Spinal cord (tissue), 10 donors: ENCODE data around the gene WDR43. TPM values are rescaled to one million over a fixed set of nuclear protein-coding genes. Genes with fewer than 3 reads are reported as not detected.

ENCODE experiments used
- DNase-seq, 6 donors: peaks; one replicate each; pipeline versions ENCODE4 v3.0.0 to v3.0.0-alpha.2; 2013 to 2015; ENCODE audit warnings: low spot score in 6 of 6, low read depth in 4 of 6
- H3K27ac ChIP-seq: one replicate; pipeline ENCODE4 v1.5.1; 2013; ENCODE audit warnings: low read depth, low read length, control low read depth
- H3K27me3 ChIP-seq: one replicate; pipeline ENCODE4 v1.6.1; 2013; ENCODE audit warnings: low read length; ENCODE audit not compliant: control insufficient read depth, insufficient read depth
- H3K36me3 ChIP-seq: one replicate; pipeline ENCODE4 v1.6.1; 2013; ENCODE audit warnings: low read length; ENCODE audit not compliant: control insufficient read depth, insufficient read depth
- H3K4me1 ChIP-seq: one replicate; pipeline ENCODE4 v1.6.1; 2013; ENCODE audit warnings: low read length; ENCODE audit not compliant: control insufficient read depth, insufficient read depth
- H3K4me3 ChIP-seq: one replicate; pipeline ENCODE4 v1.5.1; 2013; ENCODE audit warnings: low read depth, low read length, control low read depth
- H3K9me3 ChIP-seq: one replicate; pipeline ENCODE4 v1.6.1; 2013; ENCODE audit warnings: low read length; ENCODE audit not compliant: control insufficient read depth, insufficient read depth
- WGBS: methylation state at CpG from one replicate; pipeline ENCODE4 v1.1.5; 2013; ENCODE audit warnings: missing lambda C conversion rate; ENCODE audit not compliant: insufficient coverage; 5-methylcytosine and 5-hydroxymethylcytosine counted together
- polyA plus RNA-seq, 2 donors: library from polyadenylated mRNA; unstranded; fragments of 120-200 nt; gene quantifications; one replicate each; pipeline ENCODE4 v1.2.1, GENCODE V29; 2013; ENCODE audit not compliant: insufficient read length in 2 of 2
- small RNA-seq: library from RNA; depleted of rRNA; stranded (forward); fragments of <200 nt; gene quantifications from one replicate; pipeline ENCODE3, GENCODE V24; 2014; ENCODE audit warnings: low replicate concordance
- total RNA-seq, 2 donors: library from RNA; depleted of rRNA in 1 of 2; stranded (reverse); fragments of 120-200 nt in 1 of 2; fragments of >200 nt in 1 of 2; gene quantifications; one replicate each; pipeline versions ENCODE4 v1.2.3 to v1.2.4, GENCODE V29; 2013 to 2014
- donor health status: healthy.

WDR43 gene
- total and polyA plus RNA-seq, 4 donors: 19.7 to 42.7 (median 29.4) TPM

DNA sequence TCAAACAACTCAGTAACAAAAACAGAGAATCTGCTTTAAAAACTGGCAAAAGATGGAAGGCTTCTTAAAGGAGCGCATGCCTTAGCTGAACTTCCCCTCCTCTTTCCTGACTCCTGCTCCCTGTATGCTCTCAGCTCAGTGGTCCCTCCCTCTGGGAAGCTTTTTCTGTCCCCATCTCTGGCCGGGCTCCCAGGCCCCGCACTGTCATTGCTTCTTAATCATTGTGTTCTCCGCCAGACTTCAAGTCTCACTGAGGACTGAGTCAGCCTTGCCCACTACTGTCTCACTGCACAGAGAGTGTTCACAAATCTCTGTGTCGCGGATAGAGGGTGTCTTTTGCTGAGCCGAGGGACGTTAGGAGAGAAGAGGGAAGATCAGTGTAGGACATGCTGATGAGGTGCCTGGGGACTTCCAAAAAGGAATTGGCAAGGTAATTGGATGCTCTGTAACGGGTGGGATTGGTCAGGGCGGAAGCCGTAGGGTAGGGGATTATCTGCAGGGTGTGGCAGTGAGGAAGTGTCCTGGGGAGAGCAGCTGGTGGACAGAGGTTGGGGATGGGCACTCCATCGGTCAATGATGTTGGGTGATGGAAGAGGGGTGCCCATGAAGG, 102.9 kb downstream of the WDR43 start:
- Histone ChIP-seq H3K36me3 (peaks cover 3% of the 10 kb centered on the region), H3K9me3 (no peaks in the 10 kb centered on the region), H3K27me3 (no peaks in the 10 kb centered on the region), H3K4me1 (peaks cover 27% of the 10 kb centered on the region), H3K27ac (no peak overlapping the region), H3K4me3 (no peak overlapping the region)
- DNase-seq: peak in 4 of 6 donors; percentile 31 to 83 (median 62)
- WGBS: 36% methylated on average over 12 of the region's 12 CpGs

Small RNA genes lying within 50 kb of the gene (small RNA-seq; reads per million reads assigned to genes)
- gene RF00019 (not detected), gene SNORD53 (11.6 reads per million, percentile 96 among the genes with 10 or more reads in this experiment), gene SNORD53B (2,637 reads per million, percentile 100 among the genes with 10 or more reads in this experiment), gene SNORD92 (442 reads per million, percentile 99 among the genes with 10 or more reads in this experiment)

Other genes with a start within 250 kb of the WDR43 start
- 100 to 1,000 TPM; 161 to 324 TPM for gene PPP1CB, start 142.8 kb upstream of the WDR43 start, total RNA-seq
- gene PPP1CB, start 142.8 kb upstream of the WDR43 start, polyA plus RNA-seq: 100 to 1,000 TPM; 149 to 196 TPM
- gene SPDYA, start 83.8 kb upstream of the WDR43 start, total RNA-seq: 1 to 10 TPM; 1.5 to 2.3 TPM
- gene SPDYA, start 83.8 kb upstream of the WDR43 start, polyA plus RNA-seq: 1 to 10 TPM; 1.4 to 3.7 TPM
- 10 to 100 TPM; 16.9 to 22.3 TPM for gene TRMT61B, start 24.4 kb upstream of the WDR43 start, total RNA-seq
- gene TRMT61B, start 24.4 kb upstream of the WDR43 start, polyA plus RNA-seq: 10 to 100 TPM; 23.5 to 24.5 TPM
- 1 to 10 TPM; 1.3 to 7.9 TPM for gene TOGARAM2, start 86.6 kb downstream of the WDR43 start, total RNA-seq
- 10 to 100 TPM in 1 of 2 donors, 1 to 10 TPM in 1; 9.0 to 10.6 TPM for gene TOGARAM2, start 86.6 kb downstream of the WDR43 start, polyA plus RNA-seq
- under 1 TPM in 1 of 2 donors, not detected in 1; 0.06 TPM for gene PCARE, start 179.9 kb downstream of the WDR43 start, total RNA-seq
- gene PCARE, start 179.9 kb downstream of the WDR43 start, polyA plus RNA-seq: not detected
- gene CLIP4, start 220.7 kb downstream of the WDR43 start, total RNA-seq: 10 to 100 TPM; 23.7 to 45.0 TPM
- gene CLIP4, start 220.7 kb downstream of the WDR43 start, polyA plus RNA-seq: 10 to 100 TPM; 14.4 to 16.0 TPM